Liver (tissue), 9 donors: Measurements from ENCODE around the gene MS4A8. TPM values are rescaled to one million over a fixed set of nuclear protein-coding genes. Genes with fewer than 3 reads are reported as not detected.
"Not testable (repeated sequence)": the region's sequence is repeated elsewhere in the genome, so short reads cannot be mapped to it uniquely, and the experiment has no call there.

Experiments used
- DNase-seq: peaks from one replicate; pipeline ENCODE4 v3.0.0-alpha.2; 2017; ENCODE audit warnings: low spot score
- H3K27ac ChIP-seq, 2 donors: one replicate each; pipeline ENCODE4 v1.7.0; 2013; ENCODE audit warnings: inconsistent platforms in 2 of 2, low read length in 2 of 2, control low read depth in 1 of 2, low read depth in 1 of 2, mild to moderate bottlenecking in 1 of 2
- H3K27me3 ChIP-seq, 4 donors: one replicate each; pipeline versions ENCODE4 v1.6.1 to v1.7.0; 2013; ENCODE audit warnings: low read length in 3 of 4, inconsistent platforms in 1 of 4, mild to moderate bottlenecking in 1 of 4, moderate library complexity in 1 of 4; ENCODE audit not compliant: control insufficient read depth in 4 of 4, insufficient read depth in 4 of 4
- H3K36me3 ChIP-seq, 4 donors: one replicate each; pipeline versions ENCODE4 v1.6.1 to v1.7.0; 2013; ENCODE audit warnings: low read length in 3 of 4, mild to moderate bottlenecking in 3 of 4, low read depth in 1 of 4, moderate library complexity in 1 of 4; ENCODE audit not compliant: control insufficient read depth in 4 of 4, insufficient read depth in 3 of 4
- H3K4me1 ChIP-seq, 4 donors: one replicate each; pipeline versions ENCODE4 v1.6.1 to v1.7.0; 2013; ENCODE audit warnings: low read length in 3 of 4, mild to moderate bottlenecking in 3 of 4, moderate library complexity in 1 of 4; ENCODE audit not compliant: control insufficient read depth in 4 of 4, insufficient read depth in 4 of 4
- H3K4me3 ChIP-seq, 3 donors: one replicate each; pipeline versions ENCODE4 v1.6.1 to v1.7.0; 2013; ENCODE audit warnings: low read length in 3 of 3, control low read depth in 1 of 3, low read depth in 1 of 3, mild to moderate bottlenecking in 1 of 3
- H3K9ac ChIP-seq, 2 donors: one replicate each; pipeline ENCODE4 v1.7.0; 2013; ENCODE audit warnings: low read length in 2 of 2, mild to moderate bottlenecking in 2 of 2, moderate library complexity in 2 of 2, control low read depth in 1 of 2, low read depth in 1 of 2
- H3K9me3 ChIP-seq, 4 donors: one replicate each; pipeline versions ENCODE4 v1.6.1 to v1.7.0; 2013; ENCODE audit warnings: low read length in 3 of 4; ENCODE audit not compliant: control insufficient read depth in 4 of 4
- CTCF ChIP-seq: fragments of 150-350 bp; IDR thresholded peaks from 2 replicates; pipeline ENCODE4 v1.5.1; 2017; ENCODE audit warnings: improper control_type of control experiment, low read depth, low read length; ENCODE audit not compliant: missing input control
- EGR1 ChIP-seq, 2 donors: IDR thresholded peaks; 2 replicates each; pipeline ENCODE4 v1.6.1; 2016 to 2018; ENCODE audit warnings: antibody characterized with exemption in 2 of 2, low read depth in 2 of 2
- FOXA1 ChIP-seq: IDR thresholded peaks from 2 replicates; pipeline ENCODE4 v1.6.1; 2016; ENCODE audit warnings: antibody characterized with exemption
- FOXA2 ChIP-seq: IDR thresholded peaks from 2 replicates; pipeline ENCODE4 v1.6.1; 2016; ENCODE audit warnings: antibody characterized with exemption
- GABPA ChIP-seq, 2 donors: IDR thresholded peaks in 1 of 2; conservative IDR thresholded peaks in 1 of 2; 2 replicates each; pipeline ENCODE4 v1.6.1; 2016; ENCODE audit warnings: antibody characterized with exemption in 2 of 2, mild to moderate bottlenecking in 1 of 2, moderate library complexity in 1 of 2
- HNF4A ChIP-seq, 2 donors: conservative IDR thresholded peaks; 2 replicates each; pipeline ENCODE4 v1.6.1; 2016; ENCODE audit warnings: antibody characterized with exemption in 2 of 2, mild to moderate bottlenecking in 2 of 2
- HNF4G ChIP-seq: IDR thresholded peaks from 2 replicates; pipeline ENCODE4 v1.6.1; 2016; ENCODE audit warnings: antibody characterized with exemption
- JUND ChIP-seq, 2 donors: IDR thresholded peaks; 2 replicates each; pipeline ENCODE4 v1.6.1; 2016; ENCODE audit warnings: antibody characterized with exemption in 2 of 2
- MAX ChIP-seq: IDR thresholded peaks from 2 replicates; pipeline ENCODE4 v1.6.1; 2016; ENCODE audit warnings: antibody characterized with exemption
- NR2F2 ChIP-seq: IDR thresholded peaks from 2 replicates; pipeline ENCODE4 v1.6.1; 2016; ENCODE audit warnings: antibody characterized with exemption
- RAD21 ChIP-seq, 2 donors: IDR thresholded peaks; 2 replicates each; pipeline ENCODE4 v1.6.1; 2016; ENCODE audit warnings: antibody characterized with exemption in 2 of 2, mild to moderate bottlenecking in 2 of 2
- RXRA ChIP-seq, 2 donors: IDR thresholded peaks; 2 replicates each; pipeline ENCODE4 v1.6.1; 2017 to 2018; ENCODE audit warnings: antibody characterized with exemption in 2 of 2, mild to moderate bottlenecking in 1 of 2
- SP1 ChIP-seq: IDR thresholded peaks from 2 replicates; pipeline ENCODE4 v1.6.1; 2018; ENCODE audit warnings: antibody characterized with exemption, mild to moderate bottlenecking
- TAF1 ChIP-seq: conservative IDR thresholded peaks from 2 replicates; pipeline ENCODE4 v1.6.1; 2016; ENCODE audit warnings: antibody characterized with exemption, mild to moderate bottlenecking
- YY1 ChIP-seq: IDR thresholded peaks from 2 replicates; pipeline ENCODE4 v1.6.1; 2016; ENCODE audit warnings: antibody characterized with exemption, mild to moderate bottlenecking
- WGBS: extraction: QIAGEN DNeasy Blood & Tissue Kit; methylation state at CpG from one replicate; pipeline ENCODE4 v1.1.7; 2013; 5-methylcytosine and 5-hydroxymethylcytosine counted together
- polyA plus RNA-seq, 2 donors: library from polyadenylated mRNA; stranded (reverse) in 1 of 2; unstranded in 1 of 2; fragments of 200-250 nt in 1 of 2; fragments of >200 nt in 1 of 2; fragmentation: Nextera tagmentation in 1 of 2; extraction: Ambion mirVana in 1 of 2; gene quantifications; one replicate each; pipeline versions ENCODE4 v1.2.1 to v1.2.3, GENCODE V29; 2013 to 2015
- total RNA-seq, 2 donors: library from RNA; depleted of rRNA; stranded (reverse); fragments of >200 nt; gene quantifications; one replicate each; pipeline ENCODE4 v1.2.3, GENCODE V29; 2014
- TF ChIP-seq, protein P1 (sequence below): IDR thresholded peaks from 2 replicates; pipeline ENCODE4 v1.6.1; 2016; ENCODE audit warnings: antibody characterized with exemption, mild to moderate bottlenecking
- TF ChIP-seq, protein P2 (sequence below): IDR thresholded peaks from 2 replicates; pipeline ENCODE4 v1.6.1; 2016; ENCODE audit warnings: antibody characterized with exemption
- TF ChIP-seq, protein P3 (sequence below): IDR thresholded peaks from 2 replicates; pipeline ENCODE4 v1.6.1; 2016; ENCODE audit warnings: antibody characterized with exemption
- donor health status: healthy.
- donor health status: healthy.
- donor health status: healthy.
- donor health status: healthy.
- donor health status: healthy.

Gene MS4A8
- total and polyA plus RNA-seq, 4 donors, result 0.08 TPM; not detected in 3

GRCh38 chr11:60757231-60757800, 57.9 kb downstream of the MS4A8 start:
- H3K4me3 ChIP-seq, result no peak overlapping the region
- 89% methylated on average over 19 of the region's 19 CpGs for WGBS
- H3K9ac ChIP-seq, result no peak overlapping the region
- no peaks in the 10 kb centered on the region for H3K9me3 ChIP-seq
- H3K27ac ChIP-seq, result no peak overlapping the region
- DNase-seq, result no peak
- no peaks in the 10 kb centered on the region for H3K36me3 ChIP-seq
- TF ChIP-seq, protein P1, sequence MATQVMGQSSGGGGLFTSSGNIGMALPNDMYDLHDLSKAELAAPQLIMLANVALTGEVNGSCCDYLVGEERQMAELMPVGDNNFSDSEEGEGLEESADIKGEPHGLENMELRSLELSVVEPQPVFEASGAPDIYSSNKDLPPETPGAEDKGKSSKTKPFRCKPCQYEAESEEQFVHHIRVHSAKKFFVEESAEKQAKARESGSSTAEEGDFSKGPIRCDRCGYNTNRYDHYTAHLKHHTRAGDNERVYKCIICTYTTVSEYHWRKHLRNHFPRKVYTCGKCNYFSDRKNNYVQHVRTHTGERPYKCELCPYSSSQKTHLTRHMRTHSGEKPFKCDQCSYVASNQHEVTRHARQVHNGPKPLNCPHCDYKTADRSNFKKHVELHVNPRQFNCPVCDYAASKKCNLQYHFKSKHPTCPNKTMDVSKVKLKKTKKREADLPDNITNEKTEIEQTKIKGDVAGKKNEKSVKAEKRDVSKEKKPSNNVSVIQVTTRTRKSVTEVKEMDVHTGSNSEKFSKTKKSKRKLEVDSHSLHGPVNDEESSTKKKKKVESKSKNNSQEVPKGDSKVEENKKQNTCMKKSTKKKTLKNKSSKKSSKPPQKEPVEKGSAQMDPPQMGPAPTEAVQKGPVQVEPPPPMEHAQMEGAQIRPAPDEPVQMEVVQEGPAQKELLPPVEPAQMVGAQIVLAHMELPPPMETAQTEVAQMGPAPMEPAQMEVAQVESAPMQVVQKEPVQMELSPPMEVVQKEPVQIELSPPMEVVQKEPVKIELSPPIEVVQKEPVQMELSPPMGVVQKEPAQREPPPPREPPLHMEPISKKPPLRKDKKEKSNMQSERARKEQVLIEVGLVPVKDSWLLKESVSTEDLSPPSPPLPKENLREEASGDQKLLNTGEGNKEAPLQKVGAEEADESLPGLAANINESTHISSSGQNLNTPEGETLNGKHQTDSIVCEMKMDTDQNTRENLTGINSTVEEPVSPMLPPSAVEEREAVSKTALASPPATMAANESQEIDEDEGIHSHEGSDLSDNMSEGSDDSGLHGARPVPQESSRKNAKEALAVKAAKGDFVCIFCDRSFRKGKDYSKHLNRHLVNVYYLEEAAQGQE, result no peak
- TF ChIP-seq HNF4G (no peak), TAF1 (no peak), SP1 (no peak), FOXA2 (no peak), GABPA (IDR thresholded peaks at IDR 0.05 in 1 of 2, conservative IDR thresholded peaks at IDR 0.05 in 1 of 2) (no peak), EGR1 (IDR thresholded peaks at IDR 0.05; ENCODE audit: low read depth in 2 of 2) (no peak), HNF4A (conservative IDR thresholded peaks at IDR 0.05) (no peak), MAX (no peak), JUND (IDR thresholded peaks at IDR 0.05) (no peak), RAD21 (IDR thresholded peaks at IDR 0.05) (no peak), CTCF (no peak), YY1 (no peak), FOXA1 (no peak), RXRA (IDR thresholded peaks at IDR 0.05) (no peak), NR2F2 (no peak)
- TF ChIP-seq, protein P2, sequence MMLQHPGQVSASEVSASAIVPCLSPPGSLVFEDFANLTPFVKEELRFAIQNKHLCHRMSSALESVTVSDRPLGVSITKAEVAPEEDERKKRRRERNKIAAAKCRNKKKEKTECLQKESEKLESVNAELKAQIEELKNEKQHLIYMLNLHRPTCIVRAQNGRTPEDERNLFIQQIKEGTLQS, result no peak
- TF ChIP-seq, protein P3, sequence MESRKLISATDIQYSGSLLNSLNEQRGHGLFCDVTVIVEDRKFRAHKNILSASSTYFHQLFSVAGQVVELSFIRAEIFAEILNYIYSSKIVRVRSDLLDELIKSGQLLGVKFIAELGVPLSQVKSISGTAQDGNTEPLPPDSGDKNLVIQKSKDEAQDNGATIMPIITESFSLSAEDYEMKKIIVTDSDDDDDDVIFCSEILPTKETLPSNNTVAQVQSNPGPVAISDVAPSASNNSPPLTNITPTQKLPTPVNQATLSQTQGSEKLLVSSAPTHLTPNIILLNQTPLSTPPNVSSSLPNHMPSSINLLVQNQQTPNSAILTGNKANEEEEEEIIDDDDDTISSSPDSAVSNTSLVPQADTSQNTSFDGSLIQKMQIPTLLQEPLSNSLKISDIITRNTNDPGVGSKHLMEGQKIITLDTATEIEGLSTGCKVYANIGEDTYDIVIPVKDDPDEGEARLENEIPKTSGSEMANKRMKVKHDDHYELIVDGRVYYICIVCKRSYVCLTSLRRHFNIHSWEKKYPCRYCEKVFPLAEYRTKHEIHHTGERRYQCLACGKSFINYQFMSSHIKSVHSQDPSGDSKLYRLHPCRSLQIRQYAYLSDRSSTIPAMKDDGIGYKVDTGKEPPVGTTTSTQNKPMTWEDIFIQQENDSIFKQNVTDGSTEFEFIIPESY, result no peak
- no peaks in the 10 kb centered on the region for H3K4me1 ChIP-seq
- peaks cover 0 to 4% (median 0%) of the 10 kb centered on the region in 4 donors for H3K27me3 ChIP-seq

GRCh38 chr11:60758671-60759070, 59.3 kb downstream of the MS4A8 start:
- WGBS, result 94% methylated on average over 4 of the region's 4 CpGs
- H3K9me3 ChIP-seq, H3K4me3 ChIP-seq, H3K36me3 ChIP-seq, DNase-seq, H3K9ac ChIP-seq, H3K27ac ChIP-seq, H3K4me1 ChIP-seq, H3K27me3 ChIP-seq: not testable (repeated sequence)

GRCh38 chr11:60759438-60760225, 60.2 kb downstream of the MS4A8 start:
- H3K27ac ChIP-seq, result not testable (repeated sequence)

More at GRCh38 chr11:60759438-60760225, 60.2 kb downstream of the MS4A8 start:
- not testable (repeated sequence) for H3K9me3 ChIP-seq, H3K4me3 ChIP-seq, H3K4me1 ChIP-seq, H3K36me3 ChIP-seq, H3K27me3 ChIP-seq, H3K9ac ChIP-seq, DNase-seq
- 72% methylated on average over 22 of the region's 22 CpGs for WGBS
